ENCODE measurements around the gene AQR. TPM values are rescaled to one million over a fixed set of nuclear protein-coding genes. Genes with fewer than 3 reads are reported as not detected.

The AQR gene
- polyA plus RNA-seq, 1 donor from 2014 or later, result 22.4 TPM

DNA sequence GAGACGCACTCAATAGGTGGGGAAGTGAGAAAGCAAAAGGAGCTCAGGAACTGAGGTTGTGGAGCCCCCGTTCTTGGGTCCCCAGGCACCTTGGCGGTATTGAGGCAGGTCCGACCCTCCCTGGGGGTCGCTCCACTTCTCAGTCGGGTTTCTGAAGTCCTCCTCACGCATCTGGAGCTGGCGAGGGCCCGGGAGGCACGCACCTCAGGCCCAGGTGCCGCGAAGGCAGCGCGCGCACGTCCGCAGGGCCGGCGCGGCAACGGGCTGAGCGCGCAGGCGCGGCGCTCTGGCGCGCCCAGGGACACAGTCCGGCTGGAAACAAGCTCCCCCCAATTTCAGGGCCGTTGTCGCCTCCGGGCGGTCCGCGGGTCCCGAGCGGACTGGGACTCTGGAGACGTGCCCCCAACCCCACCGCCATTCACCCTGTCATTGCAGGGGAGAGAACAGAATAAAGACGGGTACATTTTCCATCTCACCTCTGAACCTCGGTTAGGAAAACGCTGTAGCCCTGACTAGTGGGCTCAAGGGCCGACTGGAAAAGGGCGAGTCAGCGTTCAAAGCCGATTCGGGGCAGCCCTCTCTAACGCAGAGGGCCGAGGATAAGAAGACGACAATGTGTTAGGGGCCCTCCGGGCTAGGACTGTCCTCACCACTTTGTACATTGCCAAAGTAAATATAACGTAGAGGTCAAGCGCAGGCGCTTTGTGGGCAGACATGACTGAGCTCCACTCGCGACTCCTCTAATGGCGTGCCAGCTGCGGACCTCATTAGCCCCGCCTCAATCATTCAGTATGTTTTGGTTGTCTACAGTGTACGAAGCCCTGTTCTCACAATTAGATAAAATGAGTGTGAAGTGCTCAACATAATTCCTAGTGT, 18.7 kb upstream of the AQR start, which contains the start of gene ZNF770:
Gene ZNF770, minus strand, starts transcription at position 261 of the 876 bp plus-strand sequence. CDS start 4,853 bp downstream, outside the sequence.
- no peaks in the 10 kb centered on the region for H3K36me3 ChIP-seq (ENCODE audit: insufficient read depth, low read length)
- no peaks in the 10 kb centered on the region for H3F3A ChIP-seq (ENCODE audit: insufficient read depth, low read length, poor library complexity, severe bottlenecking)
- no peaks in the 10 kb centered on the region for H3K9me3 ChIP-seq (ENCODE audit: low read length)
- peak within 1 kb of the TSS; percentile 100 for H2AFZ ChIP-seq (ENCODE audit: low read depth, low read length)
- peak within 1 kb of the TSS; percentile 71 for H3K4me2 ChIP-seq (ENCODE audit: low read length)
- TF ChIP-seq, protein P1, sequence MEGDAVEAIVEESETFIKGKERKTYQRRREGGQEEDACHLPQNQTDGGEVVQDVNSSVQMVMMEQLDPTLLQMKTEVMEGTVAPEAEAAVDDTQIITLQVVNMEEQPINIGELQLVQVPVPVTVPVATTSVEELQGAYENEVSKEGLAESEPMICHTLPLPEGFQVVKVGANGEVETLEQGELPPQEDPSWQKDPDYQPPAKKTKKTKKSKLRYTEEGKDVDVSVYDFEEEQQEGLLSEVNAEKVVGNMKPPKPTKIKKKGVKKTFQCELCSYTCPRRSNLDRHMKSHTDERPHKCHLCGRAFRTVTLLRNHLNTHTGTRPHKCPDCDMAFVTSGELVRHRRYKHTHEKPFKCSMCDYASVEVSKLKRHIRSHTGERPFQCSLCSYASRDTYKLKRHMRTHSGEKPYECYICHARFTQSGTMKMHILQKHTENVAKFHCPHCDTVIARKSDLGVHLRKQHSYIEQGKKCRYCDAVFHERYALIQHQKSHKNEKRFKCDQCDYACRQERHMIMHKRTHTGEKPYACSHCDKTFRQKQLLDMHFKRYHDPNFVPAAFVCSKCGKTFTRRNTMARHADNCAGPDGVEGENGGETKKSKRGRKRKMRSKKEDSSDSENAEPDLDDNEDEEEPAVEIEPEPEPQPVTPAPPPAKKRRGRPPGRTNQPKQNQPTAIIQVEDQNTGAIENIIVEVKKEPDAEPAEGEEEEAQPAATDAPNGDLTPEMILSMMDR (IDR thresholded peaks at IDR 0.05; ENCODE audit: poor library complexity, severe bottlenecking), result peak; percentile 28
- TF ChIP-seq EZH2 (IDR thresholded peaks at IDR 0.05; ENCODE audit: borderline replicate concordance, insufficient read depth, low read length, poor library complexity, severe bottlenecking) (no peak), EP300 (conservative IDR thresholded peaks at IDR 0.05; ENCODE audit: poor library complexity, severe bottlenecking) (peak; percentile 52), RAD21 (conservative IDR thresholded peaks at IDR 0.05) (peak; percentile 22), MXI1 (conservative IDR thresholded peaks at IDR 0.05; ENCODE audit: poor library complexity, severe bottlenecking) (peak; percentile 91), TAF1 (IDR thresholded peaks at IDR 0.05; ENCODE audit: low read depth) (peak; percentile 98), POLR2AphosphoS5 (IDR thresholded peaks at IDR 0.05) (peak; percentile 80), SMC3 (conservative IDR thresholded peaks at IDR 0.05; ENCODE audit: poor library complexity) (peak; percentile 44)
- TF ChIP-seq, protein P2, sequence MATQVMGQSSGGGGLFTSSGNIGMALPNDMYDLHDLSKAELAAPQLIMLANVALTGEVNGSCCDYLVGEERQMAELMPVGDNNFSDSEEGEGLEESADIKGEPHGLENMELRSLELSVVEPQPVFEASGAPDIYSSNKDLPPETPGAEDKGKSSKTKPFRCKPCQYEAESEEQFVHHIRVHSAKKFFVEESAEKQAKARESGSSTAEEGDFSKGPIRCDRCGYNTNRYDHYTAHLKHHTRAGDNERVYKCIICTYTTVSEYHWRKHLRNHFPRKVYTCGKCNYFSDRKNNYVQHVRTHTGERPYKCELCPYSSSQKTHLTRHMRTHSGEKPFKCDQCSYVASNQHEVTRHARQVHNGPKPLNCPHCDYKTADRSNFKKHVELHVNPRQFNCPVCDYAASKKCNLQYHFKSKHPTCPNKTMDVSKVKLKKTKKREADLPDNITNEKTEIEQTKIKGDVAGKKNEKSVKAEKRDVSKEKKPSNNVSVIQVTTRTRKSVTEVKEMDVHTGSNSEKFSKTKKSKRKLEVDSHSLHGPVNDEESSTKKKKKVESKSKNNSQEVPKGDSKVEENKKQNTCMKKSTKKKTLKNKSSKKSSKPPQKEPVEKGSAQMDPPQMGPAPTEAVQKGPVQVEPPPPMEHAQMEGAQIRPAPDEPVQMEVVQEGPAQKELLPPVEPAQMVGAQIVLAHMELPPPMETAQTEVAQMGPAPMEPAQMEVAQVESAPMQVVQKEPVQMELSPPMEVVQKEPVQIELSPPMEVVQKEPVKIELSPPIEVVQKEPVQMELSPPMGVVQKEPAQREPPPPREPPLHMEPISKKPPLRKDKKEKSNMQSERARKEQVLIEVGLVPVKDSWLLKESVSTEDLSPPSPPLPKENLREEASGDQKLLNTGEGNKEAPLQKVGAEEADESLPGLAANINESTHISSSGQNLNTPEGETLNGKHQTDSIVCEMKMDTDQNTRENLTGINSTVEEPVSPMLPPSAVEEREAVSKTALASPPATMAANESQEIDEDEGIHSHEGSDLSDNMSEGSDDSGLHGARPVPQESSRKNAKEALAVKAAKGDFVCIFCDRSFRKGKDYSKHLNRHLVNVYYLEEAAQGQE (IDR thresholded peaks at IDR 0.05; ENCODE audit: borderline replicate concordance), result peak; percentile 92
- H3K79me2 ChIP-seq (replicated peaks; ENCODE audit: insufficient read depth, low read length), result peaks cover 35% of the 10 kb centered on the region
- no peaks in the 10 kb centered on the region for H4K20me1 ChIP-seq (ENCODE audit: insufficient read depth)
- H3K27me3 ChIP-seq (ENCODE audit: insufficient read depth, low read depth, low read length), result no peaks in the 10 kb centered on the region
- peak within 1 kb of the TSS; percentile 92 for H3K27ac ChIP-seq (ENCODE audit: low read length)
- H3K9ac ChIP-seq (ENCODE audit: low read length), result peak within 1 kb of the TSS; percentile 91
- peak within 1 kb of the TSS; percentile 73 for H3K4me3 ChIP-seq (ENCODE audit: low read length)
- H3K9me2 ChIP-seq (ENCODE audit: insufficient read depth, low read length), result no peaks in the 10 kb centered on the region

DNA sequence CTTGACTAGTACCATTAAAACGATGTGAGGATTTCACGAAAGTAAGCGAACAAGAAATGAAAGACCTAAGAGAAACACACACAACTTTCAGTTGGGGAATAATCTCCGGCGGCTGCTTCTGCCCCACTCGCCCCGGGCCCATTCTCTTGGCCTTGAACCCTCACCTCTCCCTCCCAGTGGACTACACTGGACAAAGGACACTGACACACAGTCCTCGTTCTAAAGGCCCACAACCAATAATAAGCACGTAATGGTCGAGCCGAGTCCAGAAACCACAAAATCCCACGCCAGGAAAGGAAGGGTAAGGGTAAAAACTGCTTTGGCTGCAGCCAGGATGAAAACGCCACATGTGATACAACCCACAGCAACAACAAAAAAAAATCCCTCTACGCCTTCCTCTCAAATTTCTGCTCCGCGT, 18.1 kb upstream of the AQR start:
- Histone ChIP-seq H2AFZ (ENCODE audit: low read depth, low read length) (peak overlapping the region; percentile 100), H3K27ac (ENCODE audit: low read length) (peak overlapping the region; percentile 92), H3K27me3 (ENCODE audit: insufficient read depth, low read depth, low read length) (no peaks in the 10 kb centered on the region), H3K9ac (ENCODE audit: low read length) (peak overlapping the region; percentile 91), H3K36me3 (ENCODE audit: insufficient read depth, low read length) (no peaks in the 10 kb centered on the region), H3K9me2 (ENCODE audit: insufficient read depth, low read length) (no peaks in the 10 kb centered on the region), H3K9me3 (ENCODE audit: low read length) (no peaks in the 10 kb centered on the region), H3K79me2 (replicated peaks; ENCODE audit: insufficient read depth, low read length) (peaks cover 35% of the 10 kb centered on the region), H4K20me1 (ENCODE audit: insufficient read depth) (no peaks in the 10 kb centered on the region), H3K4me3 (ENCODE audit: low read length) (peak overlapping the region; percentile 73), H3K4me2 (ENCODE audit: low read length) (peak overlapping the region; percentile 61), H3F3A (ENCODE audit: insufficient read depth, low read length, poor library complexity, severe bottlenecking) (no peaks in the 10 kb centered on the region)
- TF ChIP-seq EZH2 (IDR thresholded peaks at IDR 0.05; ENCODE audit: borderline replicate concordance, insufficient read depth, low read length, poor library complexity, severe bottlenecking) (no peak), TAF1 (IDR thresholded peaks at IDR 0.05; ENCODE audit: low read depth) (no peak), POLR2AphosphoS5 (IDR thresholded peaks at IDR 0.05) (no peak), EP300 (conservative IDR thresholded peaks at IDR 0.05; ENCODE audit: poor library complexity, severe bottlenecking) (no peak), SMC3 (conservative IDR thresholded peaks at IDR 0.05; ENCODE audit: poor library complexity) (no peak), RAD21 (conservative IDR thresholded peaks at IDR 0.05) (no peak), MXI1 (conservative IDR thresholded peaks at IDR 0.05; ENCODE audit: poor library complexity, severe bottlenecking) (no peak)
- TF ChIP-seq, protein P1 (IDR thresholded peaks at IDR 0.05; ENCODE audit: poor library complexity, severe bottlenecking), result no peak
- TF ChIP-seq, protein P2 (IDR thresholded peaks at IDR 0.05; ENCODE audit: borderline replicate concordance), result no peak

Measured in neural cell (in vitro differentiated cells).